SK-N-MC (cell line): ENCODE data around the gene FRMD3.

ENCODE experiments used
- EZH2 ChIP-seq: fragments of 200-600 bp; sonication (generic); IDR thresholded peaks from one replicate; pipeline ENCODE4 v1.6.1; 2017; ENCODE audit warnings: antibody characterized with exemption
- POLR2AphosphoS5 ChIP-seq: IDR thresholded peaks from 2 replicates; pipeline ENCODE4 v1.6.1; 2012; ENCODE audit warnings: mild to moderate bottlenecking, low read depth, low read length, borderline replicate concordance

GRCh38 chr9:83444110-83444509, 94.1 kb downstream of the FRMD3 start:
- TF ChIP-seq POLR2AphosphoS5 (no peak), EZH2 (no peak)
